ENCODE measurements around the gene TRIM52. TPM values are rescaled to one million over a fixed set of nuclear protein-coding genes. Genes with fewer than 3 reads are reported as not detected.
A peak's percentile ranks its signal among the peaks of the same experiment; 100 is the strongest.

Gene TRIM52
- polyA plus RNA-seq, 2 donors: 3.0 to 7.6 TPM

GRCh38 chr5:181234455-181235306, 26.3 kb downstream of the TRIM52 start:
- Histone ChIP-seq H3K27ac (ENCODE audit: low read depth in 2 of 2, low read length in 1 of 2) (no peak overlapping the region), H3K4me3 (ENCODE audit: low read depth in 1 of 2, low read length in 2 of 2) (no peak overlapping the region), H3K9me3 (ENCODE audit: control insufficient read depth in 2 of 2, insufficient read depth in 1 of 2, low read depth in 1 of 2, low read length in 1 of 2) (no peaks in the 10 kb centered on the region), H3K36me3 (ENCODE audit: control insufficient read depth in 2 of 2, insufficient read depth in 2 of 2, low read length in 1 of 2) (peaks cover 18 to 62% of the 10 kb centered on the region in 2 donors), H3K27me3 (ENCODE audit: control insufficient read depth in 1 of 2, insufficient read depth in 2 of 2, low read length in 2 of 2) (no peaks in the 10 kb centered on the region), H3K4me1 (ENCODE audit: control insufficient read depth in 2 of 2, insufficient read depth in 2 of 2, low read length in 1 of 2) (no peaks in the 10 kb centered on the region)
- 85% methylated on average over 22 of the region's 22 CpGs for WGBS, 2 donors

- Histone ChIP-seq H3K4me1 (ENCODE audit: control insufficient read depth in 2 of 2, insufficient read depth in 2 of 2, low read length in 1 of 2) (no peaks in the 10 kb centered on the region), H3K27me3 (ENCODE audit: control insufficient read depth in 1 of 2, insufficient read depth in 2 of 2, low read length in 2 of 2) (no peaks in the 10 kb centered on the region), H3K27ac (ENCODE audit: low read depth in 2 of 2, low read length in 1 of 2) (no peak overlapping the region), H3K4me3 (ENCODE audit: low read depth in 1 of 2, low read length in 2 of 2) (no peak overlapping the region), H3K9me3 (ENCODE audit: control insufficient read depth in 2 of 2, insufficient read depth in 1 of 2, low read depth in 1 of 2, low read length in 1 of 2) (no peaks in the 10 kb centered on the region), H3K36me3 (ENCODE audit: control insufficient read depth in 2 of 2, insufficient read depth in 2 of 2, low read length in 1 of 2) (peaks cover 15 to 54% of the 10 kb centered on the region in 2 donors)
- 88 to 89% methylated on average over 15 to 24 of the region's 24 CpGs for WGBS, 2 donors
Observed at GRCh38 chr5:181233801-181234454, 27.0 kb downstream of the TRIM52 start.

- 77 to 80% methylated on average over 16 of the region's 16 CpGs for WGBS, 2 donors
- Histone ChIP-seq H3K27ac (ENCODE audit: low read depth in 2 of 2, low read length in 1 of 2) (no peak overlapping the region), H3K27me3 (ENCODE audit: control insufficient read depth in 1 of 2, insufficient read depth in 2 of 2, low read length in 2 of 2) (no peaks in the 10 kb centered on the region), H3K9me3 (ENCODE audit: control insufficient read depth in 2 of 2, insufficient read depth in 1 of 2, low read depth in 1 of 2, low read length in 1 of 2) (no peaks in the 10 kb centered on the region), H3K4me1 (ENCODE audit: control insufficient read depth in 2 of 2, insufficient read depth in 2 of 2, low read length in 1 of 2) (no peaks in the 10 kb centered on the region), H3K4me3 (ENCODE audit: low read depth in 1 of 2, low read length in 2 of 2) (no peak overlapping the region), H3K36me3 (ENCODE audit: control insufficient read depth in 2 of 2, insufficient read depth in 2 of 2, low read length in 1 of 2) (peaks cover 15 to 52% of the 10 kb centered on the region in 2 donors)
Observed at GRCh38 chr5:181233088-181233800, 27.7 kb downstream of the TRIM52 start.

GRCh38 chr5:181232593-181232992, 28.4 kb downstream of the TRIM52 start:
- H3K4me3 ChIP-seq (ENCODE audit: low read depth in 1 of 2, low read length in 2 of 2): no peak overlapping the region
- no peak overlapping the region for H3K27ac ChIP-seq (ENCODE audit: low read depth in 2 of 2, low read length in 1 of 2)
- H3K36me3 ChIP-seq (ENCODE audit: control insufficient read depth in 2 of 2, insufficient read depth in 2 of 2, low read length in 1 of 2): peaks cover 9 to 47% of the 10 kb centered on the region in 2 donors
- H3K27me3 ChIP-seq (ENCODE audit: control insufficient read depth in 1 of 2, insufficient read depth in 2 of 2, low read length in 2 of 2): no peaks in the 10 kb centered on the region
- no peaks in the 10 kb centered on the region for H3K4me1 ChIP-seq (ENCODE audit: control insufficient read depth in 2 of 2, insufficient read depth in 2 of 2, low read length in 1 of 2)
- H3K9me3 ChIP-seq (ENCODE audit: control insufficient read depth in 2 of 2, insufficient read depth in 1 of 2, low read depth in 1 of 2, low read length in 1 of 2): no peaks in the 10 kb centered on the region
- WGBS, 2 donors: 73 to 81% methylated on average over 18 of the region's 18 CpGs

GRCh38 chr5:181231432-181231831, 29.5 kb downstream of the TRIM52 start:
- WGBS, 2 donors: 83 to 87% methylated on average over 7 of the region's 7 CpGs
- no peaks in the 10 kb centered on the region for H3K9me3 ChIP-seq (ENCODE audit: control insufficient read depth in 2 of 2, insufficient read depth in 1 of 2, low read depth in 1 of 2, low read length in 1 of 2)
- no peaks in the 10 kb centered on the region for H3K4me1 ChIP-seq (ENCODE audit: control insufficient read depth in 2 of 2, insufficient read depth in 2 of 2, low read length in 1 of 2)
- H3K27me3 ChIP-seq (ENCODE audit: control insufficient read depth in 1 of 2, insufficient read depth in 2 of 2, low read length in 2 of 2): no peaks in the 10 kb centered on the region
- no peak overlapping the region for H3K4me3 ChIP-seq (ENCODE audit: low read depth in 1 of 2, low read length in 2 of 2)
- peaks cover 9 to 36% of the 10 kb centered on the region in 2 donors for H3K36me3 ChIP-seq (ENCODE audit: control insufficient read depth in 2 of 2, insufficient read depth in 2 of 2, low read length in 1 of 2)
- no peak overlapping the region for H3K27ac ChIP-seq (ENCODE audit: low read depth in 2 of 2, low read length in 1 of 2)

GRCh38 chr5:181230551-181230950, 30.4 kb downstream of the TRIM52 start:
- Histone ChIP-seq H3K4me1 (ENCODE audit: control insufficient read depth in 2 of 2, insufficient read depth in 2 of 2, low read length in 1 of 2) (no peaks in the 10 kb centered on the region), H3K9me3 (ENCODE audit: control insufficient read depth in 2 of 2, insufficient read depth in 1 of 2, low read depth in 1 of 2, low read length in 1 of 2) (no peaks in the 10 kb centered on the region), H3K4me3 (ENCODE audit: low read depth in 1 of 2, low read length in 2 of 2) (no peak overlapping the region), H3K27ac (ENCODE audit: low read depth in 2 of 2, low read length in 1 of 2) (no peak overlapping the region), H3K27me3 (ENCODE audit: control insufficient read depth in 1 of 2, insufficient read depth in 2 of 2, low read length in 2 of 2) (no peaks in the 10 kb centered on the region), H3K36me3 (ENCODE audit: control insufficient read depth in 2 of 2, insufficient read depth in 2 of 2, low read length in 1 of 2) (peaks cover 7 to 32% of the 10 kb centered on the region in 2 donors)
- WGBS, 2 donors: 80 to 81% methylated on average over 6 of the region's 6 CpGs

GRCh38 chr5:181229996-181230395, 30.9 kb downstream of the TRIM52 start:
- Histone ChIP-seq H3K27ac (ENCODE audit: low read depth in 2 of 2, low read length in 1 of 2) (no peak overlapping the region), H3K36me3 (ENCODE audit: control insufficient read depth in 2 of 2, insufficient read depth in 2 of 2, low read length in 1 of 2) (peaks cover 4 to 29% of the 10 kb centered on the region in 2 donors), H3K4me1 (ENCODE audit: control insufficient read depth in 2 of 2, insufficient read depth in 2 of 2, low read length in 1 of 2) (no peaks in the 10 kb centered on the region), H3K9me3 (ENCODE audit: control insufficient read depth in 2 of 2, insufficient read depth in 1 of 2, low read depth in 1 of 2, low read length in 1 of 2) (no peaks in the 10 kb centered on the region), H3K4me3 (ENCODE audit: low read depth in 1 of 2, low read length in 2 of 2) (no peak overlapping the region), H3K27me3 (ENCODE audit: control insufficient read depth in 1 of 2, insufficient read depth in 2 of 2, low read length in 2 of 2) (no peaks in the 10 kb centered on the region)
- WGBS, 2 donors: 89 to 93% methylated on average over 13 of the region's 13 CpGs

GRCh38 chr5:181224390-181225229, 36.3 kb downstream of the TRIM52 start:
- WGBS, 2 donors: 68 to 70% methylated on average over 22 of the region's 22 CpGs
- Histone ChIP-seq H3K27ac (ENCODE audit: low read depth in 2 of 2, low read length in 1 of 2) (peak overlapping the region; percentile 95 to 96), H3K9me3 (ENCODE audit: control insufficient read depth in 2 of 2, insufficient read depth in 1 of 2, low read depth in 1 of 2, low read length in 1 of 2) (no peaks in the 10 kb centered on the region), H3K36me3 (ENCODE audit: control insufficient read depth in 2 of 2, insufficient read depth in 2 of 2, low read length in 1 of 2) (no peaks in the 10 kb centered on the region), H3K4me3 (ENCODE audit: low read depth in 1 of 2, low read length in 2 of 2) (peak overlapping the region; percentile 69 to 72), H3K4me1 (ENCODE audit: control insufficient read depth in 2 of 2, insufficient read depth in 2 of 2, low read length in 1 of 2) (peaks cover 4 to 15% of the 10 kb centered on the region in 2 donors), H3K27me3 (ENCODE audit: control insufficient read depth in 1 of 2, insufficient read depth in 2 of 2, low read length in 2 of 2) (no peaks in the 10 kb centered on the region)

Measured in esophagus (tissue), 2 donors.